CD4-positive, alpha-beta T cell (primary cell): ENCODE measurements around the gene TRAPPC14. TPM values are rescaled to one million over a fixed set of nuclear protein-coding genes. Genes with fewer than 3 reads are reported as not detected.
A peak's percentile ranks its signal among the peaks of the same experiment; 100 is the strongest.
"Not testable (repeated sequence)": the region's sequence is repeated elsewhere in the genome, so short reads cannot be mapped to it uniquely, and the experiment has no call there.

Source experiments
- ATAC-seq: fragments of 200-7000 bp; cut with Tn5 transposase; one replicate; pipeline ENCODE4 v1.10.0; 2022; ENCODE audit warnings: mild to moderate bottlenecking; ENCODE audit not compliant: poor library complexity
- CTCF ChIA-PET: fragments of 350-600 bp; sonication (Branson Sonifier 250); formaldehyde crosslinking; loops from one replicate; lab custom pipeline; 2021; ENCODE audit warnings: antibody characterized with exemption, inconsistent platforms; lab: Charles Lee
- POLR2A ChIA-PET: fragments of 350-600 bp; sonication (Branson Sonifier 250); formaldehyde crosslinking; loops from one replicate; lab custom pipeline; 2021; ENCODE audit warnings: antibody characterized with exemption, inconsistent platforms; lab: Charles Lee
- DNase-seq, 14 experiments: peaks; one replicate each; pipeline ENCODE4 v3.0.0-alpha.2; 2013 to 2020; ENCODE audit warnings: mixed read lengths in 2 of 14
- H3K27ac ChIP-seq, 2 donors: one replicate each; pipeline versions ENCODE4 v1.5.1 to v1.7.0; 2013; ENCODE audit warnings: low read length in 2 of 2, low read depth in 1 of 2, mild to moderate bottlenecking in 1 of 2
- H3K27me3 ChIP-seq, 2 experiments: 1 replicate in 1 of 2; 2 replicates in 1 of 2; pipeline versions ENCODE4 v1.6.1 to v1.7.0; 2013; ENCODE audit warnings: low read length in 2 of 2, control low read depth in 1 of 2, mild to moderate bottlenecking in 1 of 2, moderate library complexity in 1 of 2; ENCODE audit not compliant: insufficient read depth in 2 of 2, control insufficient read depth in 1 of 2
- H3K36me3 ChIP-seq: one replicate; pipeline ENCODE4 v1.6.1; 2013; ENCODE audit warnings: low read length, control low read depth; ENCODE audit not compliant: insufficient read depth
- H3K4me1 ChIP-seq: one replicate; pipeline ENCODE4 v1.6.1; 2013; ENCODE audit warnings: low read length, control low read depth; ENCODE audit not compliant: insufficient read depth
- H3K4me3 ChIP-seq: one replicate; pipeline ENCODE4 v1.5.1; 2013; ENCODE audit warnings: mild to moderate bottlenecking, low read length, moderate library complexity
- H3K9me3 ChIP-seq, 2 experiments: 1 replicate in 1 of 2; 2 replicates in 1 of 2; pipeline versions ENCODE4 v1.6.1 to v1.7.0; 2013; ENCODE audit warnings: low read length in 2 of 2, mild to moderate bottlenecking in 2 of 2, control low read depth in 1 of 2, moderate library complexity in 1 of 2; ENCODE audit not compliant: control insufficient read depth in 1 of 2, insufficient read depth in 1 of 2
- H3K27ac Mint-ChIP-seq: one replicate; pipeline ENCODE4 v1.8.0; 2020; ENCODE audit warnings: mixed read lengths
- H3K27me3 Mint-ChIP-seq: one replicate; pipeline ENCODE4 v1.8.0; 2021; ENCODE audit warnings: mixed read lengths
- H3K36me3 Mint-ChIP-seq: one replicate; pipeline ENCODE4 v1.8.0; 2021; ENCODE audit warnings: low read depth, mixed read lengths
- H3K4me1 Mint-ChIP-seq: one replicate; pipeline ENCODE4 v1.8.0; 2021; ENCODE audit warnings: low read depth, mixed read lengths
- H3K4me3 Mint-ChIP-seq: one replicate; pipeline ENCODE4 v1.8.0; 2020; ENCODE audit warnings: mild to moderate bottlenecking, mixed read lengths
- H3K9me3 Mint-ChIP-seq: one replicate; pipeline ENCODE4 v1.8.0; 2020; ENCODE audit warnings: mixed read lengths
- CTCF ChIP-seq: fragments of 200-600 bp; IDR thresholded peaks from one replicate; pipeline ENCODE4 v1.8.0; 2022; ENCODE audit warnings: antibody characterized with exemption, mild to moderate bottlenecking
- intact Hi-C, 2 experiments: fragments of 100-400 bp; cut with DNase I in 1 of 2; cut with micrococcal nuclease in 1 of 2; formaldehyde crosslinking; loops; one replicate each; pipeline versions ENCODE4 v1.15.1 to v1.9.0; 2023 to 2025; cut with DNase I, micrococcal nuclease
- total RNA-seq, 174 experiments: library from RNA in 2 of 174; stranded (reverse) in 2 of 174; gene quantifications; one replicate each; pipeline ENCODE4 v1.2.3 and lab custom pipeline; 2021 to 2026

The TRAPPC14 gene
- total RNA-seq, 2 experiments from 2014 or later = 37.9 to 42.6 TPM

- peaks cover 1% of the 10 kb centered on the region for H3K4me1 ChIP-seq
- ChIA-PET POLR2A (interaction anchor here (0.6 to 1.3 kb wide), 10 partner anchors 13 to 42 kb away, joined by 3 to 7 read pairs (median 4); partner anchors contain the start of genes GPC2 and LAMTOR4), CTCF (interaction anchor here (0.6 to 1.4 kb wide), 14 partner anchors 8 to 239 kb away, joined by 3 to 11 read pairs (median 4); partner anchors contain the start of genes LAMTOR4, MEPCE and PVRIG)
- DNase-seq = peak in 3 of 14 experiments; percentile 72 to 77 (median 73)
- no peak overlapping the region for H3K27ac ChIP-seq
- no peak overlapping the region for H3K4me3 Mint-ChIP-seq
- ATAC-seq = peak; percentile 84
- no peaks in the 10 kb centered on the region for H3K36me3 Mint-ChIP-seq
- H3K9me3 Mint-ChIP-seq = no peaks in the 10 kb centered on the region
- no peaks in the 10 kb centered on the region for H3K9me3 ChIP-seq
- intact Hi-C loops = loop anchor here (1.0 to 5.0 kb wide), 2 partner anchors 27 to 217 kb away; no protein-coding TSS in a partner anchor
- H3K27me3 ChIP-seq = no peaks in the 10 kb centered on the region
- peak; percentile 55 for TF ChIP-seq CTCF
- no peak overlapping the region for H3K4me3 ChIP-seq
- peaks cover 44% of the 10 kb centered on the region for H3K4me1 Mint-ChIP-seq
- no peaks in the 10 kb centered on the region for H3K27me3 Mint-ChIP-seq
- peak overlapping the region; percentile 25 for H3K27ac Mint-ChIP-seq
- no peaks in the 10 kb centered on the region for H3K36me3 ChIP-seq
Measured at GRCh38 chr7:100190048-100190711, 31.7 kb upstream of the TRAPPC14 start.

GRCh38 chr7:100189061-100189460, 30.5 kb upstream of the TRAPPC14 start:
- H3K27ac Mint-ChIP-seq = no peak overlapping the region
- Histone ChIP-seq H3K9me3 (no peaks in the 10 kb centered on the region), H3K4me1 (no peaks in the 10 kb centered on the region), H3K27me3 (no peaks in the 10 kb centered on the region), H3K36me3 (no peaks in the 10 kb centered on the region), H3K4me3 (no peak overlapping the region), H3K27ac (no peak overlapping the region)
- ATAC-seq (no peak), DNase-seq (no peak)
- no peak overlapping the region for H3K4me3 Mint-ChIP-seq
- no peak for TF ChIP-seq CTCF
- H3K36me3 Mint-ChIP-seq = no peaks in the 10 kb centered on the region
- ChIA-PET CTCF (no interaction called here), POLR2A (no interaction called here)
- no peaks in the 10 kb centered on the region for H3K27me3 Mint-ChIP-seq
- H3K9me3 Mint-ChIP-seq = no peaks in the 10 kb centered on the region
- intact Hi-C loops = no loop called here
- peaks cover 39% of the 10 kb centered on the region for H3K4me1 Mint-ChIP-seq

- intact Hi-C loops = no loop called here
Measured at GRCh38 chr7:100185726-100186125, 27.2 kb upstream of the TRAPPC14 start.

GRCh38 chr7:100183090-100183489, 24.6 kb upstream of the TRAPPC14 start:
- intact Hi-C loops, H3K9me3 ChIP-seq, H3K27ac ChIP-seq, H3K9me3 Mint-ChIP-seq, H3K27me3 ChIP-seq, ATAC-seq, DNase-seq, H3K27me3 Mint-ChIP-seq, H3K4me3 ChIP-seq, H3K4me3 Mint-ChIP-seq, H3K36me3 Mint-ChIP-seq, H3K36me3 ChIP-seq: not testable (repeated sequence)
- ChIA-PET CTCF (interaction anchor here (1.2 kb wide), 1 partner anchor 25 kb away, joined by 3 read pairs; no protein-coding TSS in a partner anchor), POLR2A (interaction anchor here (0.7 to 8.9 kb wide), 4 partner anchors 17 to 37 kb away, joined by 3 to 109 read pairs (median 3); partner anchors contain the start of gene GAL3ST4)
- Mint-ChIP-seq H3K27ac (peak overlapping the region; percentile 90), H3K4me1 (peaks cover 30% of the 10 kb centered on the region)
- H3K4me1 ChIP-seq = peaks cover 25% of the 10 kb centered on the region

More at GRCh38 chr7:100185726-100186125, 27.2 kb upstream of the TRAPPC14 start:
- ChIA-PET CTCF (no interaction called here), POLR2A (interaction anchor here (1.0 kb wide), 1 partner anchor 8 kb away, joined by 5 read pairs; the partner anchor contains the start of genes GPC2 and STAG3)
- Mint-ChIP-seq H3K4me1 (peaks cover 37% of the 10 kb centered on the region), H3K9me3 (no peaks in the 10 kb centered on the region), H3K27me3 (no peaks in the 10 kb centered on the region), H3K27ac (no peak overlapping the region), H3K4me3 (no peak overlapping the region), H3K36me3 (no peaks in the 10 kb centered on the region)
- DNase-seq = no peak
- H3K27ac ChIP-seq = no peak overlapping the region
- TF ChIP-seq CTCF = no peak
- H3K9me3 ChIP-seq = peaks cover 0 to 3% of the 10 kb centered on the region in 2 experiments
- H3K4me1 ChIP-seq = peaks cover 6% of the 10 kb centered on the region
- ATAC-seq = no peak
- H3K36me3 ChIP-seq = no peaks in the 10 kb centered on the region
- H3K27me3 ChIP-seq = no peaks in the 10 kb centered on the region
- no peak overlapping the region for H3K4me3 ChIP-seq

- H3K9me3 Mint-ChIP-seq, H3K36me3 ChIP-seq, CTCF ChIA-PET, H3K27ac ChIP-seq, H3K4me3 ChIP-seq, H3K36me3 Mint-ChIP-seq, H3K27me3 Mint-ChIP-seq, H3K27me3 ChIP-seq, intact Hi-C loops: not testable (repeated sequence)
- peak overlapping the region; percentile 48 for H3K4me3 Mint-ChIP-seq
- peaks cover 0 to 15% of the 10 kb centered on the region in 2 experiments for H3K9me3 ChIP-seq
- H3K4me1 Mint-ChIP-seq = peaks cover 34% of the 10 kb centered on the region
- H3K4me1 ChIP-seq = peaks cover 30% of the 10 kb centered on the region
- POLR2A ChIA-PET = interaction anchor here (1.1 to 8.9 kb wide), 3 partner anchors 17 to 36 kb away, joined by 3 to 109 read pairs (median 4); partner anchors contain the start of genes GAL3ST4 and TRAPPC14
- DNase-seq (peak in 3 of 14 experiments; percentile 37 to 62 (median 48)), ATAC-seq (peak; percentile 19)
- H3K27ac Mint-ChIP-seq = peak overlapping the region; percentile 90
Measured at GRCh38 chr7:100182616-100183015, 24.1 kb upstream of the TRAPPC14 start.
